Smooth muscle cell (in vitro differentiated cells): ENCODE results near the gene JAKMIP2. TPM values are rescaled to one million over a fixed set of nuclear protein-coding genes. Genes with fewer than 3 reads are reported as not detected.

Experiments used
- DNase-seq: peaks from one replicate; lab custom pipeline; 2025; ENCODE audit not compliant: unreplicated experiment; lab: John Stamatoyannopoulos, UW
- H2AFZ ChIP-seq: fragments of 200-600 bp; sonication (generic); 2 replicates; pipeline ENCODE4 v1.6.0; 2016; ENCODE audit warnings: antibody characterized with exemption, low read depth, mild to moderate bottlenecking
- H3F3A ChIP-seq: fragments of 200-600 bp; sonication (generic); 2 replicates; pipeline ENCODE4 v1.6.0; 2017; ENCODE audit warnings: antibody characterized with exemption, low read depth
- H3K27ac ChIP-seq: fragments of 200-600 bp; sonication (generic); 2 replicates; pipeline ENCODE4 v1.5.1; 2016; ENCODE audit warnings: low read depth, mild to moderate bottlenecking
- H3K27me3 ChIP-seq: fragments of 200-600 bp; sonication (generic); 2 replicates; pipeline ENCODE4 v1.6.1; 2016; ENCODE audit warnings: low read depth, mild to moderate bottlenecking
- H3K36me3 ChIP-seq: fragments of 200-600 bp; sonication (generic); 2 replicates; pipeline ENCODE4 v1.5.1; 2016; ENCODE audit warnings: low read depth
- H3K4me1 ChIP-seq: fragments of 200-600 bp; sonication (generic); 2 replicates; pipeline ENCODE4 v1.5.1; 2016; ENCODE audit warnings: low read depth
- H3K4me2 ChIP-seq: fragments of 200-600 bp; sonication (generic); 2 replicates; pipeline ENCODE4 v1.6.0; 2016; ENCODE audit warnings: mild to moderate bottlenecking
- H3K4me3 ChIP-seq: fragments of 200-600 bp; sonication (generic); 2 replicates; pipeline ENCODE4 v1.5.1; 2016; ENCODE audit warnings: mild to moderate bottlenecking
- H3K79me2 ChIP-seq: fragments of 200-600 bp; sonication (generic); 2 replicates; pipeline ENCODE4 v1.6.0; 2016; ENCODE audit warnings: low read depth, mild to moderate bottlenecking
- H3K9ac ChIP-seq: fragments of 200-600 bp; sonication (generic); 2 replicates; pipeline ENCODE4 v1.6.0; 2016; ENCODE audit warnings: low read depth
- H3K9me3 ChIP-seq: fragments of 200-600 bp; sonication (generic); replicated peaks from 2 replicates; pipeline ENCODE4 v1.5.1; 2016; ENCODE audit warnings: low read depth
- H4K20me1 ChIP-seq: fragments of 200-600 bp; sonication (generic); 2 replicates; pipeline ENCODE4 v1.6.0; 2016; ENCODE audit warnings: low read depth
- CTCF ChIP-seq: fragments of 200-600 bp; sonication (generic); IDR thresholded peaks from 2 replicates; pipeline ENCODE4 v1.5.1; 2017; ENCODE audit warnings: borderline replicate concordance, mild to moderate bottlenecking, antibody characterized with exemption; ENCODE audit not compliant: insufficient read depth, poor library complexity, severe bottlenecking
- whole genome bisulfite sequencing: methylation state at CpG from one replicate; pipeline ENCODE4 v1.1.7; 2016; ENCODE audit warnings: low lambda C conversion rate; 5-methylcytosine and 5-hydroxymethylcytosine counted together
- polyA plus RNA-seq: library from polyadenylated mRNA; unstranded; fragments of >200 nt; fragmentation: Nextera tagmentation; extraction: Ambion mirVana; gene quantifications from 2 replicates; pipeline ENCODE4 v1.2.1, GENCODE V29; 2016
- total RNA-seq: library from RNA; depleted of rRNA; stranded (reverse); fragments of >200 nt; gene quantifications from 2 replicates; pipeline ENCODE4 v1.2.3, GENCODE V29; 2014

Gene JAKMIP2
- total and polyA plus RNA-seq, 2 experiments from 2014 or later, result 2.9 to 7.6 TPM

- Histone ChIP-seq H3K4me1 (peaks cover 28% of the 10 kb centered on the region), H3K4me2 (no peak overlapping the region), H3K9ac (no peak overlapping the region), H4K20me1 (no peaks in the 10 kb centered on the region), H2AFZ (no peak overlapping the region), H3K27ac (no peak overlapping the region), H3K9me3 (no peaks in the 10 kb centered on the region), H3K4me3 (peak overlapping the region; percentile 53), H3K79me2 (peaks cover 9% of the 10 kb centered on the region), H3K27me3 (no peaks in the 10 kb centered on the region), H3F3A (peaks cover 4% of the 10 kb centered on the region), H3K36me3 (no peaks in the 10 kb centered on the region)
- DNase-seq, result no peak
- TF ChIP-seq CTCF, result no peak
- 81% methylated on average over 5 of the region's 5 CpGs for WGBS
Observed at GRCh38 chr5:147780924-147781573, 1.5 kb downstream of the JAKMIP2 start.

GRCh38 chr5:147779694-147780093, 2.8 kb downstream of the JAKMIP2 start:
- Histone ChIP-seq H3K9ac (no peak overlapping the region), H2AFZ (no peak overlapping the region), H3K4me3 (no peak overlapping the region), H3K36me3 (no peaks in the 10 kb centered on the region), H3F3A (peaks cover 3% of the 10 kb centered on the region), H3K4me1 (peaks cover 28% of the 10 kb centered on the region), H3K4me2 (no peak overlapping the region), H4K20me1 (no peaks in the 10 kb centered on the region), H3K9me3 (no peaks in the 10 kb centered on the region), H3K27ac (no peak overlapping the region), H3K27me3 (no peaks in the 10 kb centered on the region), H3K79me2 (peaks cover 9% of the 10 kb centered on the region)
- no peak for TF ChIP-seq CTCF
- no peak for DNase-seq
- 100% methylated on average over 1 of the region's 1 CpG for WGBS

- no peaks in the 10 kb centered on the region for H4K20me1 ChIP-seq
- no peaks in the 10 kb centered on the region for H3F3A ChIP-seq
- H3K36me3 ChIP-seq, result no peaks in the 10 kb centered on the region
- no peaks in the 10 kb centered on the region for H3K27me3 ChIP-seq
- peaks cover 25% of the 10 kb centered on the region for H3K4me1 ChIP-seq
- no peak overlapping the region for H3K9ac ChIP-seq
- no peak overlapping the region for H3K27ac ChIP-seq
- WGBS, result 96% methylated on average over 4 of the region's 4 CpGs
- H2AFZ ChIP-seq, result no peak overlapping the region
- no peak for DNase-seq
- H3K9me3 ChIP-seq, result no peaks in the 10 kb centered on the region
- H3K79me2 ChIP-seq, result peaks cover 9% of the 10 kb centered on the region
- no peak for TF ChIP-seq CTCF
- H3K4me2 ChIP-seq, result no peak overlapping the region
- H3K4me3 ChIP-seq, result no peak overlapping the region
Observed at GRCh38 chr5:147776989-147777388, 5.5 kb downstream of the JAKMIP2 start.

GRCh38 chr5:147773587-147773986, 8.9 kb downstream of the JAKMIP2 start:
- no peaks in the 10 kb centered on the region for H3K79me2 ChIP-seq
- H3K27ac ChIP-seq, result no peak overlapping the region
- H2AFZ ChIP-seq, result no peak overlapping the region
- H3K27me3 ChIP-seq, result no peaks in the 10 kb centered on the region
- no peaks in the 10 kb centered on the region for H3F3A ChIP-seq
- H3K9ac ChIP-seq, result no peak overlapping the region
- H4K20me1 ChIP-seq, result no peaks in the 10 kb centered on the region
- H3K4me1 ChIP-seq, result no peaks in the 10 kb centered on the region
- no peak for TF ChIP-seq CTCF
- H3K4me2 ChIP-seq, result no peak overlapping the region
- H3K36me3 ChIP-seq, result no peaks in the 10 kb centered on the region
- H3K4me3 ChIP-seq, result no peak overlapping the region
- DNase-seq, result no peak
- WGBS, result 94% methylated on average over 2 of the region's 2 CpGs
- no peaks in the 10 kb centered on the region for H3K9me3 ChIP-seq
